SU-DHL-6 (cell line): ENCODE results near the gene PNMA8A.

Source experiments
- EZH2phosphoT487 ChIP-seq: fragments of 200-600 bp; sonication (generic), shearing (Covaris generic); conservative IDR thresholded peaks from 2 replicates; pipeline ENCODE4 v1.6.1; 2018; ENCODE audit warnings: mild to moderate bottlenecking, antibody characterized with exemption, low read length, moderate library complexity, mixed read lengths
- TF ChIP-seq, protein P1 (sequence below): fragments of 200-600 bp; sonication (generic); IDR thresholded peaks from one replicate; pipeline ENCODE4 v1.5.1; 2017; ENCODE audit warnings: antibody characterized with exemption, mild to moderate bottlenecking, low read length, moderate library complexity; ENCODE audit not compliant: insufficient read depth, poor library complexity, severe bottlenecking

- TF ChIP-seq, protein P1, sequence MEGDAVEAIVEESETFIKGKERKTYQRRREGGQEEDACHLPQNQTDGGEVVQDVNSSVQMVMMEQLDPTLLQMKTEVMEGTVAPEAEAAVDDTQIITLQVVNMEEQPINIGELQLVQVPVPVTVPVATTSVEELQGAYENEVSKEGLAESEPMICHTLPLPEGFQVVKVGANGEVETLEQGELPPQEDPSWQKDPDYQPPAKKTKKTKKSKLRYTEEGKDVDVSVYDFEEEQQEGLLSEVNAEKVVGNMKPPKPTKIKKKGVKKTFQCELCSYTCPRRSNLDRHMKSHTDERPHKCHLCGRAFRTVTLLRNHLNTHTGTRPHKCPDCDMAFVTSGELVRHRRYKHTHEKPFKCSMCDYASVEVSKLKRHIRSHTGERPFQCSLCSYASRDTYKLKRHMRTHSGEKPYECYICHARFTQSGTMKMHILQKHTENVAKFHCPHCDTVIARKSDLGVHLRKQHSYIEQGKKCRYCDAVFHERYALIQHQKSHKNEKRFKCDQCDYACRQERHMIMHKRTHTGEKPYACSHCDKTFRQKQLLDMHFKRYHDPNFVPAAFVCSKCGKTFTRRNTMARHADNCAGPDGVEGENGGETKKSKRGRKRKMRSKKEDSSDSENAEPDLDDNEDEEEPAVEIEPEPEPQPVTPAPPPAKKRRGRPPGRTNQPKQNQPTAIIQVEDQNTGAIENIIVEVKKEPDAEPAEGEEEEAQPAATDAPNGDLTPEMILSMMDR: no peak
- TF ChIP-seq EZH2phosphoT487: no peak
Measured at GRCh38 chr19:46511237-46511636, 39.9 kb upstream of the PNMA8A start.
